AG08395 (cell line): ENCODE measurements around the gene PXT1.
"Not testable (repeated sequence)": the region's sequence is repeated elsewhere in the genome, so short reads cannot be mapped to it uniquely, and the experiment has no call there.

ENCODE experiments used
- DNase-seq: peaks from one replicate; pipeline ENCODE4 v3.0.0; 2012; ENCODE audit warnings: mixed read lengths, low spot score

Gene PXT1

DNA sequence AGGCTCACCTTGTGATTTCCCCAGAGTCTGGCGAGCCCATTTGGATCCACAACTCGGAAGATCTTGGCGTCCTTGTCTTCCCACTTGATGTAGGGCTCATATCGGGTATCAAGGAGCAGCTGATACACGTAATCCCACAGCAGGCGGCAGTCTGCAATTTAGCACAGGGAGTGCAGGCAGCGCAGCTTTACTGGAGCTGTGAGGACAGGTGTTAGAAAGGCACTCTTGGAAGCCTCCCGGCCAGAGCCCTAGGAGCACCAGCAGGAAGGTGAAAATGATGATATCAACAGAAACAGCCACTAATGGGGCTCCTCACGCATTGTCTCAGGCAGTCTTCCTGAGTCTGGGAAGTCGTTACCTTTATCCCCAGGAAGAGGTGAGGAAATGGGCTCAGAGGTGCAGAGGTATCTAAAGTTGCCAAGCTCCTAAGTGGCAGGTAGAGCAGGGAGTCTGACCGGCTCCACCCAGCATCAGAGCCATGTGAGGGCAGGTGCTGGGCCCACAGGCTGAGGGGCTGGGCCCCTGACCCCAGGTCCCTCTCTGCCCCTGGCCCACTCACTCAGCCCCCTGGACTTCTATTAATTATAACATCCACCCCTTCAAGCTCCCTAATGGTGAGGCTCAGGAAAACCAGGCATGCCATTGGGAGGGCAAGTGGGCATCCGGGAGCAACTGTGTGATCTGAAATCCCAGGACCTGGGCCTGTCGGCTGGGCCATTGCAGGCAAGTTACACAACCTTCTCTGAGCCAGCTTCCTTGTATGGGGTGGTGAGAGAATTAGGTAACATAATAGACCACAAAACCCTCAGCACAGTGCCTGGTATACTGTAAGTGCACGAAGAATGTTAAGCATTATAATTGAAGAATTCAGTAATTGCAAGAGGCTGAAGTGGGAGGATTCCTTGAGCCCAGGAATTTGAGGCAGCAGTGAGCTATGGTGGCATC, 73.5 kb downstream of the PXT1 start:
- peak; percentile 93 for DNase-seq

DNA sequence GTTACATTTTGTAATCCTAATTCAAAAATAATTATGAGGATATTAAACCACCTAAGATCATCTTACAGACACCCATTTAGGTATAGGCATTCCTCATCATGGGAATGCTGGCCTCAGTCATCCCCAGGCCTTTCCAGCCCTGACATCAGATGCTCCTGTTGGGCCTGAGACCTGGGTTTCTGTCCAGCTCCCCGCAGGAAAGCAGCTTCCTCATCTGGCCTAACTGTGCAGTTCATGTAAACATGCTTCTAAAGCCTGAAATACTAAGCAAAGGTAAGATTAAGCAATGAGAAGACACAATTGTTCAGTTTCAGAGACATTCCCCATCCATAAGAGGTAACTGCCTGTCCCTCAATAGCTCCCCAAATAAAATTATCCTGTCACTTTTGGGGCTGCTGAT, 74.2 kb downstream of the PXT1 start:
- no peak for DNase-seq

DNA sequence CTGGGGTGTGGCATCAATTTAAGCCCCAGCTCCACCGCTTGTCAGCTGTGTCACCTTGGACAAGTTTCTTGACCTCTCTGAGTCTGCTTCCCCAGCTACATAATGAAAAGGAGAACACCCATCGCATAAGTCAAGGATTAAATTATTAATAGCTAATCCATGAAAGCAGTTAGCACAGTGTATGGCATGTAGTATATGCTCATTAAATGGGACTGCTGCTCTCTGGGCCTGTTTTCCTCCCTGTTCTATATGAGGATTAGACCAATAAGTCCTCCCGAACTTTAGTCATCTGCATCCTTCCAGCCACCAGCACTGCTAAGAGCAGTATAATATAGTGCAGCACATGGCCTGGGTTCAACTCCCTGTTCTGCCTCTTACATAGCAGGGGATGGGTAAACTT, 74.9 kb downstream of the PXT1 start:
- no peak for DNase-seq

DNA sequence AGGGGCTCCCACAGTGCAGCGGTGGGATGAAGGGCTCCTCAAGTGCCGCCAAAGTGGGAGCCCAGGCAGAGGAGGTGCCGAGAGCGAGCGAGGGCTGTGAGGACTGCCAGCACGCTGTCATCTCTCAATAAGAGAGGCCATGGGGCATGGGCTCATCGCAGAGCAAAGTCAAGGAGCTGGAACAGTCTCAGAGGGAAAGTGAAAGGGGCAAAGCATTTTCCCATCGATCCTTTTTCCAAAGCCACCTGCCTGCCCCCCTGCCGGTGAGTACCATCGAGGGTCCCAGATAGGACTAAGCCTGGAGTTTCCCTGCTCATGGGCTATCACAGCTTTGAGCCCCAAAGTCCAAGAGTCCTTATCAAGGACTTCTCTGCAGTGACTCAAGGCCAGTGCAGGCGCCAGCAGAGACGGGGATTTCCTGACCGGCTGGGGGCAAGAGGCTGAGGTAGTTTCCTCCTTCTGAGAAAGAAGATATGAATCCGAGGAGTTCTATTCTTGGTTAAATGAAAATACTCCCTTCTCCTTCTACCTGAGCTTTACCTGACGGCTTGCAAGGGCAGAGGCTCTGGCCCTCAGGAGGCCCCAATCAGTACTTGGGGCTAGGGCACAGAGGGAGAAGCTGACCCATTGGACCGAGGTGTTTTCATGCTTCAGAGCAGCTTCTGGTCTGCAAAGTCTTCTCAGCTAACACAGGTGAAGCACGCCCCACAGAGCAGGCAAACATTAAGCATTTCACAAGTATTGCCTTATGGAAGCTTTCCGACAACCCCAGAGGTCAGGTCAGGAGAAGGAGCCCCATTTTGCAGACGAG, 77.8 kb downstream of the PXT1 start:
- no peak for DNase-seq

DNA sequence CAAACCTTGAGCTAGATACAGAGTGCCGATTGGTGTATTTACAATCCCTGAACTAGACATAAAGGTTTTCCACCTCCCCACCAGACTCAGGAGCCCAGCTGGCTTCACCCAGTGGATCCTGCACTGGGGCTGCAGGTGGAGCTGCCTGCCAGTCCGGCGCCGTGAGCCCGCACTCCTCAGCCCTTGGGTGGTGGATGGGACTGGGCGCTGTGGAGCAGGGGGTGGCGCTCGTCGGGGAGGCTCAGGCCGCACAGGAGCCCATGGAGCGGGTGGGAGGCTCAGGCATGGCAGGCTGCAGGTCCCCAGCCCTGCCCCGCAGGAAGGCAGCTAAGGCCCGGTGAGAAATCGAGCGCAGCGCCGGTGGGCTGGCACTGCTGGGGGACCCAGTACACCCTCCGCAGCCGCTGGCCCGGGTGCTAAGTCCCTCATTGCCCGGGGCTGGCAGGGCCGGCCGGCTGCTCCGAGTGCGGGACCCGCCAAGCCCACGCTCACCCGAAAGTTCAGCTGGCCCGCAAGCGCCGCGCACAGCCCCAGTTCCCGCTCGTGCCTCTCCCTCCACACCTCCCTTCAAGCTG, 78.5 kb downstream of the PXT1 start:
- DNase-seq, result not testable (repeated sequence)

DNA sequence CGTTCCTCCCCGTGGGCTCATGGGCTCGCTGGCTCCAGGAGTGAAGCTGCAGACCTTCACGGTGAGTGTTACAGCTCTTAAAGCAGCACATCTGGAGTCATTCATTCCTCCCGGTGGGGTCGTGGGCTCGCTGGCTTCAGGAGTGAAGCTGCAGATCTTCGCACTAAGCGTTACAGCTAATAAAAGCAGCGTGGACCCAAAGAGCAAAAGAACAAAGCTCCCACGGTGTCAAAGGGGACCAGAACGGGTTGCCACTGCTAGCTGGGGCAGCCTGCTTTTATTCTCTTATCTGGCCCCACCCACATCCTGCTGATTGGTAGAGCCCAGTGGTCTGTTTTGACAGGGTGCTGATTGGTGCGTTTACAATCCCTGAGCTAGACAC, 79.3 kb downstream of the PXT1 start:
- DNase-seq, result not testable (repeated sequence)

DNA sequence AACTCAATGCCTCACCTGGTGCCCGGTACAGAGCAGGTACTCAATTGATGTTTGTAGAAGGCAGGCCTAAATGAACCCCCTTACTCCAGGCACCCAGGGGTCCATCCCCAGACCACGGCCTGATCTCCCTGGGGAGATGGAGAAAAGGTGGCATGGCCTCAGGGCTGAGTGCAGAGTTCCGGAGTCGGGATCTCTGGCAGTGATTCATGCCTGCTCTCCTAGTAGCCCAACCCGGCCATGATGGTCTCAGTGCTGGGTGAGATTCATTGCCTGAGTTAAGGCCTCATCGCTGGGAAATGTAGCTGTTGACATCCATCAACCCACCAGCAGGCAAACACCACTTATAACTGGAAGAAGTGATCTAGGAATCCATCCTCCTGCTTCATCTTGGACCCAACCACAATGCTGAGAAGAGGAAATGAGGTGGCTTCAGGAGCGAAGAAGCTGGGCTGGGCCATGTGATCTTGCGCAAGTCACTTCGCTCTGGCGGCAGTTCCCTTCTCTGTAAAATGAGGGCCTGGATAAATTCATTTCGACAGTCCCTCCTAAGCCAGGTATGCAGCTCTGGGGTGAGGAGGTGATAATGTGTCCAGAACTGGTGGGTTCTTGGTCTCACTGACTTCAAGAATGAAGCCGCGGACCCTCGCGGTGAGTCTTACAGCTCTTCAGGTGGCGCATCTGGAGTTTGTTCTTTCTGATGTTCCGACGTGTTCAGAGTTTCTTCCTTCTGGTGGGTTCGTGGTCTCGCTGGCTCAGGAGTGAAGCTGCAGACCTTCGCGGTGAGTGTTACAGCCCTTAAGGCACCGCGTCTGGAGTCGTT, 79.9 kb downstream of the PXT1 start:
- no peak for DNase-seq

DNA sequence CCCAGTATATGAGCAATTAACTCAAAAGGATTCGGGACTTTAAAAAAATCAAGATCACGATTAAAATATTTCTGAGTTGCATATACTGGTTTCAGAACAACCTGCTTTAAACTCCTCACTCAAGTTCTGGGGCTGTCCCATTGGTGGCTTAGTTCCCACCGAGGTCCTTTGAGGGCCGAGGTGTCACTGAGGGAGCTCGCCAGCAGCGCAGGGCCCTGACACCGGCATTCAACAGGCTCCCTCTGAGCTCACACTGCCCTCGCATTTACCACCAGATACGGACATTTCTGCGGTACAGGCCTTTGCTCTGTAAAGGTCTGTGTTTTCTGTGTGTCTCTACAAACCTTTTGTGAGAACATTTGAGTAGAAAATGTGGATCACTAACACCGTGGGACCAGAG, 81.6 kb downstream of the PXT1 start:
- DNase-seq, result no peak

DNA sequence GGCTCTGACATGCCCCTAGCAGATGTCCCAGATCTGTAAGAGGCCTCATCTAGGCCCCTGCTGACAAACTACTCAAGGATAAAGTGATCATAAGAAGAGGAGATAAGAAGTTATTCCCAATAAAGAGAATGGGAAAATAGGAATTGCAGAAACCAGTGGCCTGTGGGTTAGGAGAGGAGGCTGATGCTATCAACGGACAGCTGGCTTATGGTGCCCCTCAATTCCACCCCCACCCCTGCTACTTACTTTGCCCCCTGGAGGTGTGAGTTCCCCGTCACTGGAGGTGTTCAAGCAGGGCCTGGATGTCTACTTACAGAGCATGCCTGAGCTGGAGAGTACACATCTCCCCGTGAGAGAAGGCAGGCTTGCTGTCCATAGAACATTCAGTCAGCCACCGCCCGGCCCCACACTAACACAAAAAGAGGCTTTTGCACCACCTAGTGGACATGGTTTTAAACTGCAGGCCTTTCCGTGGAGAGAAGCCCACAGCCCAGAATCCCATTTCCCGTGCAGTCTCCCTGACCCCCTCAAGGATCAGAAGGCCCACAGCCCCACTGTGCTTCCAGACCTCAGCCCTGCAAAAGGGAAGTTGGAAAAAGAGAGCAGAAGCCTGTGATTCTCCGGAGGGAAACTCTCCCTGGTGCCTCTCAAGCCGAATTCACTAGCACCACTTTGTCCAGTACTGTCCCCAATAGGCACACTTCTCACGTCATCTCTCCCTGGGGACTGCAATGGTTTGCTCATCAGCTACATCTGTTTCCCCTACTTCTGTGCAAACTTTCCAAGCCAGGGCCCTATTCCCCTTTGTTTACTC, 82.2 kb downstream of the PXT1 start:
- peak; percentile 88 for DNase-seq

DNA sequence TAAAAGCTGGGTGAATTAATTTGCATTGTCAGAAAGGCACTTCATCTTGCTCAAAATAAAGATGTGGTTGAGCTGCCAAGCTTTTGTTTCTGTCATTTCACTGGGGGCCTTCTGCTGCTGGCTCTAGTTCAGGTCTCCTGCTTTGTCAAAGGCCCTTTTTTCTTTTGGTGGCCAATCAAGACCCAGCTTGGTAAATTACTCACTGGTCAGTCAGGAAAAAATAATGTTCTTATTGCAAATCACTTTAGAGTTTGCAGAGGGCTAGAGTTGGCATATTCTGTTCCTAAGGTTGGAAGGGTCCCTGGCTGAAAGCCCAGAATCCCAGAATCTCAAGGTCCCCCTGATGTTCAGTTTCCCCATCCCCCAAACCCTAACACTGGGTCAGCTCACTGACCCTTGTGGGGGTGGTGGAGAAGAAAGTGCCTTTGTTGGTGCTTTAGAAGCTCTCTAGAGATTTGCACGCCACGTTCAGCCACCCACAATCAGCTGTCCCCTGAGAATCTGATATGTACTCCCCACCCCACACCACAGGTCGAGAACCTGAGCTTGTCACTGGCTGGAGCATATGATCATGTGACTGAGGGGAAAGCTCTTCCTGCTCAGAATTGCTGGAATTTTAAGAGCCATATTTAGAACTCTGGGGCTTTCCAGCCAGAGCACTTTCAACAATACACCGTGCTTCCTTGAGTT, 84.3 kb downstream of the PXT1 start:
- no peak for DNase-seq

DNA sequence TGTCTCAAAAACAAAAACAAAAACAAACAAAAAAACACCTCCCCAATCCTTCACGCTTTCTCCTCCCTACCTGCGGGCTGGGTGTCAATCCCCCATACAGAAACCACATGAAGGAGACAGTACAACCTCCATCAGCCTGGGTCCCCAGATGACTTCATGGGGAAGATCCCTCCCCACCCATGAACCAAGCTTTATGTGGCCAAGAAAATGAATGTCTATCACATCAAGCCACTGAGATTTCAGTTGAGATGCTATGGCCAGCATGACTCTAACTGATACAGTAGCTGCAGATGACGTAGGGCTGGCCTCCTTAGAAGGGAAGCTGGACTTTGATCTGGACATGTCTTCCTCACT, 84.8 kb downstream of the PXT1 start:
- no peak for DNase-seq

DNA sequence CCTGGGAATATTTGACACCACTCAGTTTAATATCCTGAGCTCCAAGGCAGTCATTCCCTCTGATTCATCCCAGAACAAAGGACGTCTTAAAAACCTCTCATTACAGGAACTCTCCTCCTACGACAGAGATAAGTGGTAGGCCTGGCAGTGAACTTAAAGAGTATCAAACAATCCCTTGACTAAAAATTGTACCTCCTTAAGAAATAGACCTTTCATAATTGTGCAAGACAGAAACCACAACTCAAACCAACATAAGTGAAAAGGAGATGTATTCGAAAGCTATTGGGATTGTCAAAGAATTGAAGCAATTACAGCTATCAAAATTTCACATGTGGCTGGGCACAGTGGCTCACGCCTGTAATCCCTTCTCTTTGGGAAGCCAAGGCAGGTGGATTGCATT, 86.8 kb downstream of the PXT1 start:
- no peak for DNase-seq

DNA sequence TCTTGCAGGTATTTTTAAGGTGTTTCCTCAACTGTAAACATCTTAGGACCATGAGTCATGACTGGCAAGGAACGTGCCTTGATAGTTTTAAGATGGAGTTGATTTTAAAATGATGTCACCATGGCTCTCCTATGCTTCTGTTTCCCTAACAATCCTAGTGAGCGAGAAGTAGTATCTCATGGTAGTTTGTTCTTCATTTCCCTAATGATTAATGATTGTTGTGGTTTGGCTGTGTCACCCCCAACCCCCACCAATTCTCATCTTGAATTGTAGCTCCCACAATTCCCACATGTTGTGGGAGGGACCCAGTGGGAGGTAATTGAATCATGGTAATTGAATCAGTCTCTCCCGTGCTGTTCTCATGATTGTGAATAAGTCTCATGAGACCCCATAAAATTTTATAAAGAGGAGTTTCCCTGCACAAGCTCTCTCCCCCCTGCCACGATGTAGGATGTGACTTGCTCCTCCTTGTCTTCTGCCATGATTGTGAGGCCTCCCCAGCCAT, 89.2 kb downstream of the PXT1 start:
- no peak for DNase-seq

DNA sequence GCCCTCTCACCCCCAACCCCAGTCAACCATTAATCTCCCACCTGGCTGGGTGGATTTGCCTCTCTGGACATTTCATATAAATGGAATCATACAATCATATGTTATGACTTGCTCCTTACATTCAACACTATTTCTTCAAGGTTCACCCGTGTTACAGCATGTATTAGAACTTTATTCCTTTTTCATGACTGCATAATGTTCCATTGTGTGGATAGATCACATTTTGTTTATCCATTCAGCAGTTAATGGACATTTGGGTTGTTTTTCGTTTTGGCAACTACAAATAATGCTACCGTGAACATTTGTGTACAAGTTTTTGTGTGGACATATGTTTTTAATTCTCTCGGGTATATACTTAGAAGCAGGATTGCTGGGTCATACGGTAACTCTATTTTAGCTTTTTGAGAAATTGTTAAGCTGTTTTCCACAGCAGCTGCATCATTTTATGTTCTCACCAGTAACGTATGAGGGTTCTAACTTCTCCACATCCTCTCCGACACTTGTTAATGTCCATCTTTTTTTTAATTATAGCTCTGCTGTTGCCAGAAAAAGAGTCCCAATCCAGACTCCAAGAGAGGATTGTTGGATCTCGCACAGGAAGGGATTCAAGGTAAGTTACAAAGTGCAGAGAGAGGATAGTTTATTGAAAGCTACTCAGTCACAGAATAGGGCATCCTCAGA, 90.0 kb downstream of the PXT1 start:
- no peak for DNase-seq

DNA sequence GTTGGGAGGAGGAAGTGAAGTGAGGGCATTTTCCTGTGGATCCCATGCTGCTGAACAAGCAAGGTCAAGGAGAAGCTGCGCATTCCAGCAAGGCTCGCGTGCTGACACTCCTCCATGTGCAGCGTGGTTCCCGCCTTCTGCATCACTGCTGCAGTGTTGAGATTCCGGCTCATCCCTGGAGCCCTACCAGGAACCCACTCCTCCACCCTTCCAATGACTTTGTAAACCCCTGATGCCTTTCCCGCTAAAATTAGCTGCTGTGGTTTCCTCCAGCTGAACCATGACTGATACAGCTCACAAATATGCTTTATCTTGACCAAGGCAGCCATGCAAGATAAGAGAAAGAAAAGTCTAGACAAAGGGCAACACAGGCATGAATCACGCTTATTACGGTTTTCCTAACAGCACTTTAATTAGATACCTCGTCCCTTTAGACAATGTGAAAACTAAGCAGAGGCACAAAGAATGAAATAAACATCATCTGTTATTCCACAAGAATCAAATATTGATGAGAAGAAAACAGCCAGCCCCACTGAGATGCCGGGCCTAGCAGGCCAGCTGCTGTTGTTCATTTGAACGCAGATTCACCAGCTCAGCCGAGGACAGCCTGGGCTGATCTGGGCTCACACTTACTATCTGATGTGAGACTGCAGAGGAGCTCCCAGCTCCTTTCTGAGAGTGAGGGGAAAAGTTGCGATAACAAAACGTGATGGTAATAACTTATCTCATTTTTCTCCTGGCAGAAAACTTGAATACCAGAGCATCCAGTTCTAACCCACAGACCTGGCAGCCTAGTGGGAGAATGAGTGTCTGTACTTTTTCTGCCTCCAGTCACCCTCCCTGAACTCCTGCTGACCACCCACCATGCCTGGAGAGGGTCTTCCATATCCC, 91.7 kb downstream of the PXT1 start:
- DNase-seq, result peak; percentile 43

DNA sequence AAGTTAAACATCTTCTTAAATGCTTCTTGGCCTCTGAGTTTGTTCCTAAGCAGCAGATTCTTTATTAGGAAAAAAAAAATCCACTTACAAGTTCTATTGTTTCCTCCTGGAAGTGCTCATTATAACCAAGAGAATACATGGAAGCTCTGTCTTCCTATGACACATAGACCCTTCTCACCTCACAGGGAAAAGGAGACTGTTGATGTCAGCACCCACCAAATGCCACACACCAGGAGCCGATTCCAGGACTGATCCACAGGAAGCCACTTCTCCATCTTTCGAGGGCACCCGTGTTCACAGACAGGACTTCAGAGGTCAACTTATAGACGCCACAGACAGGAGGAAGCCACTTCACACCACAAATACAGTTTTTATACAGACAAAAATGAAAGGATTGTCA, 92.6 kb downstream of the PXT1 start:
- no peak for DNase-seq

DNA sequence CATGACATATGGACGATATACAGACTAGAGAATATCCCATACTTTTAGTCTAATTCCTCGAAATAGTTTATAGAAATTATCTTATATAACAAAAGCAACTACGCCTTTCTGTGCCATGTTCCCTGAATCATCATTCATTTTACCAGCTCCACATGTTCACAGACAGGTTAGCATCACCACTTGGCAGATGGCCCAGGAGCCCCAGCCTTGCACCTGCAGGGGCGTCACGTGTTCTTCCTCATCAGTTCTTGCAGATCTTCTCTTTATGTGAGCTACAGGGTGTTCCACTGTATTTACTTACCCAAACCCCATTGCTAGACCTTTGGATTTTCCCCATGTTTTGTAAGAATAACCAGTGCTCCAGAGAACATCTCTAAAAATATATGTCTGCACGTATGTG, 93.4 kb downstream of the PXT1 start:
- no peak for DNase-seq

DNA sequence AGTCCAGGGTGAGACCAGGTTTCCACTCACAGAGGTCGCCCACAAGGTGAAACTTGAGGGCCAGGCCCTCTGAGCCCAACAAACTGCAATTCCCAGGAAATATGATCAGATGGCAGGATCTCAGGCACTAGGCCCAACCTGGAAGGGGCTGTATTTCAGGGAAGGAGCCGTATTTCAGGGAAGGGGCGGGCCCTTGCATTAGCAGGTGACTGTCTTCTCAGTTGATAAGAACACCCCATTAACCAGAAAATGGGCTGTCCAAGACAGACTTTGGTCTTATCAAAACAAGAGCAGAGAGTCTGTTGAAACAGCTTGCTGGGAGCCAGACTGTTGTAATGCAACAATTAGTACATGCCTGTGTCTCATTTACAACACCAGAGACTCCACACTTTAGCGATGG, 95.0 kb downstream of the PXT1 start:
- no peak for DNase-seq
